ENCODE data around the gene CD8B.

- no peak for TF ChIP-seq CTCF (conservative IDR thresholded peaks at IDR 0.05; ENCODE audit: low read depth in 2 of 2)
- no peak for TF ChIP-seq EZH2 (IDR thresholded peaks at IDR 0.05; ENCODE audit: low read depth, unreplicated experiment)
- TF ChIP-seq, protein P1, sequence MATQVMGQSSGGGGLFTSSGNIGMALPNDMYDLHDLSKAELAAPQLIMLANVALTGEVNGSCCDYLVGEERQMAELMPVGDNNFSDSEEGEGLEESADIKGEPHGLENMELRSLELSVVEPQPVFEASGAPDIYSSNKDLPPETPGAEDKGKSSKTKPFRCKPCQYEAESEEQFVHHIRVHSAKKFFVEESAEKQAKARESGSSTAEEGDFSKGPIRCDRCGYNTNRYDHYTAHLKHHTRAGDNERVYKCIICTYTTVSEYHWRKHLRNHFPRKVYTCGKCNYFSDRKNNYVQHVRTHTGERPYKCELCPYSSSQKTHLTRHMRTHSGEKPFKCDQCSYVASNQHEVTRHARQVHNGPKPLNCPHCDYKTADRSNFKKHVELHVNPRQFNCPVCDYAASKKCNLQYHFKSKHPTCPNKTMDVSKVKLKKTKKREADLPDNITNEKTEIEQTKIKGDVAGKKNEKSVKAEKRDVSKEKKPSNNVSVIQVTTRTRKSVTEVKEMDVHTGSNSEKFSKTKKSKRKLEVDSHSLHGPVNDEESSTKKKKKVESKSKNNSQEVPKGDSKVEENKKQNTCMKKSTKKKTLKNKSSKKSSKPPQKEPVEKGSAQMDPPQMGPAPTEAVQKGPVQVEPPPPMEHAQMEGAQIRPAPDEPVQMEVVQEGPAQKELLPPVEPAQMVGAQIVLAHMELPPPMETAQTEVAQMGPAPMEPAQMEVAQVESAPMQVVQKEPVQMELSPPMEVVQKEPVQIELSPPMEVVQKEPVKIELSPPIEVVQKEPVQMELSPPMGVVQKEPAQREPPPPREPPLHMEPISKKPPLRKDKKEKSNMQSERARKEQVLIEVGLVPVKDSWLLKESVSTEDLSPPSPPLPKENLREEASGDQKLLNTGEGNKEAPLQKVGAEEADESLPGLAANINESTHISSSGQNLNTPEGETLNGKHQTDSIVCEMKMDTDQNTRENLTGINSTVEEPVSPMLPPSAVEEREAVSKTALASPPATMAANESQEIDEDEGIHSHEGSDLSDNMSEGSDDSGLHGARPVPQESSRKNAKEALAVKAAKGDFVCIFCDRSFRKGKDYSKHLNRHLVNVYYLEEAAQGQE (IDR thresholded peaks at IDR 0.05; ENCODE audit: unreplicated experiment), result no peak
Observed at GRCh38 chr2:86807133-86807467, 54.6 kb downstream of the CD8B start.

Data from GM23338 (cell line).